OCI-M2 (cell line): Measurements from ENCODE around the gene IFT122.

Experiments
- DNase-seq: peaks from one replicate; lab custom pipeline; 2025; ENCODE audit not compliant: unreplicated experiment; lab: John Stamatoyannopoulos, UW

Gene IFT122

DNA sequence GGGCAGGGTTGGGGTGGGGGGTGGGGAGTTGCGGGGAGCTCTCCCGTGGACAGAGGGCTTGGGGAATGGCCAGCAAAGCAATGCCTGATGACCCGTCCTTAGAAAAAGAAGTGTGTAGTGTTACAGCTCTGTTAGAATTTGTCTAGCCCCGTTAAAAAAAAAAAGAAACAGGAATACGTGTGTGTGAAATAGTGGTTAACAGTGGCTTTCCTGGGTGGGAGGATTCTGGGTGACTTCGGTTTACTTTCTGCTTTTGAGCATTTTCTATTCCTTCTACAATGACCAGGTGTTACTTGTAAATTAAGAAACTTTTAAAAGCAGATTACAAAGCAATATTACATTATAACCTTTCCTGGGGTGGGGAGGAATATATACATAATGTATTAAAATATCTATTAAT lies 127.9 kb downstream of the IFT122 start:
- no peak for DNase-seq

GRCh38 chr3:129569856-129570255 lies 129.8 kb downstream of the IFT122 start:
- DNase-seq: no peak
